Measurements from ENCODE around the gene LIFR.

GRCh38 chr5:38583500-38583899 lies 27.1 kb upstream of the LIFR start:
- no peak for TF ChIP-seq CTCF (IDR thresholded peaks at IDR 0.05; ENCODE audit: poor library complexity)
- no peak for TF ChIP-seq EZH2 (IDR thresholded peaks at IDR 0.05; ENCODE audit: borderline replicate concordance)

Measured in hepatocyte (in vitro differentiated cells).